ENCODE data around the gene RRAGC. TPM values are rescaled to one million over a fixed set of nuclear protein-coding genes. Genes with fewer than 3 reads are reported as not detected.

RRAGC gene
- total RNA-seq, 1 donor from 2014 or later: 11.4 TPM

DNA sequence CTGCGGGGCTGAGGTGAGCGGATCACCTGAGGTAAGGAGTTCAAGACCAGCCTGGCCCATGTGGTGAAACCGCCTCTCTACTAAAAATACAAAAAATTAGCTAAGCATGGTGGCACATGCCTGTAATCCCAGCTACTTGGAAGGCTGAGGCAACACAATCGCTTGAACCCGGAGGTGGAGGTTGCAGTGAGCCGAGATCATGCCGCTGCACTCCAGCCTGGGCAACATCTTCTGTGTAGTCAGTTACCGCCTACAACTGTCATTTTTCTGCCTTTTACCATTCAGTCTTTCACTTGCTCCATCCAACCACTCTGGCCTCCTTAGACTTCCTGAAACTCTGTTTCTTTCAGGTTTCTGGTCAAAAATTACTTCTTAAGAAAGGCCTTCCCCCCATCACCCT, 11.4 kb upstream of the RRAGC start:
- Mint-ChIP-seq H3K27me3 (ENCODE audit: insufficient read depth, low read depth) (no peaks in the 10 kb centered on the region), H3K4me1 (peaks cover 18% of the 10 kb centered on the region), H3K9me3 (no peaks in the 10 kb centered on the region), H3K36me3 (peaks cover 4% of the 10 kb centered on the region), H3K27ac (no peak overlapping the region), H3K4me3 (no peak overlapping the region)
- H3K9me3 ChIP-seq (ENCODE audit: low read depth): no peaks in the 10 kb centered on the region
- no peak overlapping the region for H3K4me3 ChIP-seq
- peaks cover 16% of the 10 kb centered on the region for H4K20me1 ChIP-seq (ENCODE audit: low read depth)
- H3K79me2 ChIP-seq (ENCODE audit: low read depth): peaks cover 40% of the 10 kb centered on the region
- H3K27ac ChIP-seq: no peak overlapping the region
- H2AFZ ChIP-seq (replicated peaks): no peak overlapping the region
- no peaks in the 10 kb centered on the region for H3K27me3 ChIP-seq
- H3F3A ChIP-seq (ENCODE audit: low read depth): peaks cover 13% of the 10 kb centered on the region
- H3K4me2 ChIP-seq: no peak overlapping the region
- DNase-seq (ENCODE audit: low spot score): no peak
- TF ChIP-seq EZH2phosphoT487 (IDR thresholded peaks at IDR 0.05) (no peak), EZH2 (IDR thresholded peaks at IDR 0.05) (no peak)
- TF ChIP-seq, protein P1, sequence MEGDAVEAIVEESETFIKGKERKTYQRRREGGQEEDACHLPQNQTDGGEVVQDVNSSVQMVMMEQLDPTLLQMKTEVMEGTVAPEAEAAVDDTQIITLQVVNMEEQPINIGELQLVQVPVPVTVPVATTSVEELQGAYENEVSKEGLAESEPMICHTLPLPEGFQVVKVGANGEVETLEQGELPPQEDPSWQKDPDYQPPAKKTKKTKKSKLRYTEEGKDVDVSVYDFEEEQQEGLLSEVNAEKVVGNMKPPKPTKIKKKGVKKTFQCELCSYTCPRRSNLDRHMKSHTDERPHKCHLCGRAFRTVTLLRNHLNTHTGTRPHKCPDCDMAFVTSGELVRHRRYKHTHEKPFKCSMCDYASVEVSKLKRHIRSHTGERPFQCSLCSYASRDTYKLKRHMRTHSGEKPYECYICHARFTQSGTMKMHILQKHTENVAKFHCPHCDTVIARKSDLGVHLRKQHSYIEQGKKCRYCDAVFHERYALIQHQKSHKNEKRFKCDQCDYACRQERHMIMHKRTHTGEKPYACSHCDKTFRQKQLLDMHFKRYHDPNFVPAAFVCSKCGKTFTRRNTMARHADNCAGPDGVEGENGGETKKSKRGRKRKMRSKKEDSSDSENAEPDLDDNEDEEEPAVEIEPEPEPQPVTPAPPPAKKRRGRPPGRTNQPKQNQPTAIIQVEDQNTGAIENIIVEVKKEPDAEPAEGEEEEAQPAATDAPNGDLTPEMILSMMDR (IDR thresholded peaks at IDR 0.05): no peak
- H3K4me1 ChIP-seq: peaks cover 9% of the 10 kb centered on the region
- no peaks in the 10 kb centered on the region for H3K36me3 ChIP-seq
- H3K9ac ChIP-seq: no peak overlapping the region

DNA sequence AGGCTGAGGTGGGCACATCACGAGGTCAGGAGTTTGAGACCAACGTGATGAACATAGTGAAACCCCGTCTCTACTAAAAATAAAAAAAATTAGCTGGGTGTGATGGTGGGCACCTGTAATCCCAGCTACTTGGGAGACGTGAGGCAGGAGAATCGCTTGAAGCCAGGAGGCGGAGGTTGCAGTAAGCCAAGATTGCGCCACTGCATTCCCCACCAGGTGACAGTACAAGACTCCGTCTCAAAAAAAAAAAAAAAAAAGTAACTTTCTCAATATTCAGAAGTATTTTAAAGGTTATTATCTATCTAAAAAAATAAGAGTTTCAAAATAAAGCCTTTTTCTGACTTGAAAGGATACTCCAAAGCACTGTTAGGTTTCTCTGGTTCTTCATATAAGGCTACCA, 7.6 kb upstream of the RRAGC start:
- peaks cover 8% of the 10 kb centered on the region for H3K4me1 Mint-ChIP-seq

DNA sequence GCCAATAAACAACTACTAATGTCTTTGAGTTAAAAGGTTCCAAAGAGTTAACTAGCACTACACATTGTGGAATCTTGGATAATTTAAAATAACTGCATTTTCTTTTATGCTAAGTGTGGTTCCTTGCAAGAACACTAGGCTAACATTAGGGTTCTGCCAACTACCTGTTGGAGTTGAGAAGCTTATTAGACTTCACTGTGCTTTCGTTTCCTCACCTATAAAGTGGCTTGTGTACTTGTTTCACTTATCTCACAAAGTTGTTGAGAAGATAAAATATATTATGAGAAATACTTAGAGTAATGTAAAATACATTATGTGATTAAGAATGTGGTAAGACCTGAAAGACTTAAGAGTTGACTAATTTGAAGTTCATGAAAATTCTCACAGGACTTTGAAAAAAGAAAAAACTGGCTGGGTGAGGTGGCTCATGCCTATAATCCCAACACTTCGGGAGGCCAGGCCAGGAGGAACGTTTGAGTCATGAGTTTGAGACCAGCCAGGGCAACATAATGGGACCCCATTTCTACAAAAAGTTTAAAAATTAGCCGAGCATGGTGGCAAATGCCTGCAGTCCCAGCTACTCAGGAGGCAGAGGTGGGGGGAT, 5.6 kb upstream of the RRAGC start:
- Mint-ChIP-seq H3K4me1 (peaks cover 9% of the 10 kb centered on the region), H3K36me3 (peaks cover 2% of the 10 kb centered on the region), H3K27me3 (ENCODE audit: insufficient read depth, low read depth) (peaks cover 2% of the 10 kb centered on the region), H3K4me3 (no peak overlapping the region), H3K9me3 (no peaks in the 10 kb centered on the region), H3K27ac (no peak overlapping the region)
- TF ChIP-seq, protein P1 (IDR thresholded peaks at IDR 0.05): no peak
- TF ChIP-seq EZH2 (IDR thresholded peaks at IDR 0.05) (no peak), EZH2phosphoT487 (IDR thresholded peaks at IDR 0.05) (no peak)
- H2AFZ ChIP-seq (replicated peaks): no peak overlapping the region
- H3K4me2 ChIP-seq: no peak overlapping the region
- H3K4me1 ChIP-seq: no peaks in the 10 kb centered on the region
- H3K79me2 ChIP-seq (ENCODE audit: low read depth): peaks cover 23% of the 10 kb centered on the region
- no peak overlapping the region for H3K4me3 ChIP-seq
- no peak for DNase-seq (ENCODE audit: low spot score)
- H4K20me1 ChIP-seq (ENCODE audit: low read depth): peaks cover 4% of the 10 kb centered on the region
- no peak overlapping the region for H3K27ac ChIP-seq
- H3K36me3 ChIP-seq: no peaks in the 10 kb centered on the region
- H3K9ac ChIP-seq: no peak overlapping the region
- no peaks in the 10 kb centered on the region for H3K9me3 ChIP-seq (ENCODE audit: low read depth)
- no peaks in the 10 kb centered on the region for H3F3A ChIP-seq (ENCODE audit: low read depth)
- no peaks in the 10 kb centered on the region for H3K27me3 ChIP-seq

More for the DNA sequence above, 7.6 kb upstream of the RRAGC start:
- Mint-ChIP-seq H3K9me3 (no peaks in the 10 kb centered on the region), H3K27me3 (ENCODE audit: insufficient read depth, low read depth) (peaks cover 2% of the 10 kb centered on the region), H3K27ac (no peak overlapping the region), H3K36me3 (peaks cover 4% of the 10 kb centered on the region), H3K4me3 (no peak overlapping the region)
- Histone ChIP-seq H4K20me1 (ENCODE audit: low read depth) (peaks cover 11% of the 10 kb centered on the region), H3K27me3 (no peaks in the 10 kb centered on the region), H3K4me2 (no peak overlapping the region), H3K36me3 (no peaks in the 10 kb centered on the region), H3K9me3 (ENCODE audit: low read depth) (no peaks in the 10 kb centered on the region), H3F3A (ENCODE audit: low read depth) (no peaks in the 10 kb centered on the region), H3K4me1 (peaks cover 6% of the 10 kb centered on the region), H3K27ac (no peak overlapping the region), H3K4me3 (no peak overlapping the region), H3K9ac (no peak overlapping the region), H2AFZ (replicated peaks) (no peak overlapping the region), H3K79me2 (ENCODE audit: low read depth) (peaks cover 16% of the 10 kb centered on the region)
- TF ChIP-seq EZH2phosphoT487 (IDR thresholded peaks at IDR 0.05) (no peak), EZH2 (IDR thresholded peaks at IDR 0.05) (no peak)
- TF ChIP-seq, protein P1 (IDR thresholded peaks at IDR 0.05): no peak
- no peak for DNase-seq (ENCODE audit: low spot score)
